ENCODE results near the gene RPAP2.

GRCh38 chr1:92301021-92301420 is 2.2 kb downstream of the RPAP2 start:
- no peak for TF ChIP-seq REST (IDR thresholded peaks at IDR 0.05; ENCODE audit: low read depth)
- TF ChIP-seq CEBPB (IDR thresholded peaks at IDR 0.05) = no peak
- no peak for TF ChIP-seq MAX (IDR thresholded peaks at IDR 0.05)
- no peak for TF ChIP-seq RAD21 (IDR thresholded peaks at IDR 0.05; ENCODE audit: low read depth)
- TF ChIP-seq YY1 (IDR thresholded peaks at IDR 0.05; ENCODE audit: low read depth) = no peak

Data from Ishikawa (cell line).